K562 (cell line): ENCODE results near the gene SFSWAP. TPM values are rescaled to one million over a fixed set of nuclear protein-coding genes. Genes with fewer than 3 reads are reported as not detected.

Experiments
- BRF2 ChIP-seq: IDR thresholded peaks from 3 replicates; pipeline ENCODE4 v1.6.1; 2011; ENCODE audit warnings: borderline replicate concordance, mild to moderate bottlenecking; ENCODE audit not compliant: insufficient read length, insufficient read depth
- CEBPB ChIP-seq: fragments of 450-650 bp; IDR thresholded peaks from 2 replicates; pipeline ENCODE4 v1.6.1; 2016; ENCODE audit warnings: missing genetic modification characterization, missing compliant biosample characterization
- CTBP1 ChIP-seq: fragments of 450-650 bp; IDR thresholded peaks from 2 replicates; pipeline ENCODE4 v1.6.1; 2016; ENCODE audit warnings: borderline replicate concordance
- EZH2 ChIP-seq: IDR thresholded peaks from 2 replicates; pipeline ENCODE4 v1.6.1; 2012; ENCODE audit warnings: low read depth, mild to moderate bottlenecking, inconsistent platforms, low read length, borderline replicate concordance
- HDAC6 ChIP-seq: IDR thresholded peaks from 2 replicates; pipeline ENCODE4 v1.6.1; 2012; ENCODE audit warnings: low read depth, mild to moderate bottlenecking, control low read depth, inconsistent platforms, low read length, moderate library complexity
- KAT8 ChIP-seq: fragments of 450-650 bp; IDR thresholded peaks from 2 replicates; pipeline ENCODE4 v1.6.1; 2016; ENCODE audit warnings: low read depth, mild to moderate bottlenecking
- MCM2 ChIP-seq: fragments of 450-650 bp; IDR thresholded peaks from 2 replicates; pipeline ENCODE4 v1.6.1; 2017; ENCODE audit warnings: low read depth, mild to moderate bottlenecking
- MCM7 ChIP-seq, 2 experiments: fragments of 450-650 bp; IDR thresholded peaks; 2 replicates each; pipeline ENCODE4 v1.6.1; 2016 to 2018
- NBN ChIP-seq: fragments of 450-650 bp; IDR thresholded peaks from 2 replicates; pipeline ENCODE4 v1.6.1; 2016; ENCODE audit warnings: low read depth, mild to moderate bottlenecking
- NFIX ChIP-seq: fragments of 250-450 bp; sonication (Bioruptor Pico); IDR thresholded peaks from 2 replicates; pipeline ENCODE4 v1.4.0; 2020; ENCODE audit warnings: low read depth, mild to moderate bottlenecking, moderate library complexity
- TBP ChIP-seq: optimal IDR thresholded peaks from 2 replicates; pipeline ENCODE3; 2011; ENCODE audit warnings: low read depth, low read length, improper control_type of control experiment
- TGIF2 ChIP-seq: sonication (generic); formaldehyde crosslinking; IDR thresholded peaks from 2 replicates; pipeline ENCODE4 v1.8.1; 2022; ENCODE audit warnings: mild to moderate bottlenecking, missing genetic modification reagents, moderate library complexity
- ZFPM2 ChIP-seq: fragments of 250-450 bp; sonication (Bioruptor Pico); IDR thresholded peaks from 2 replicates; pipeline ENCODE4 v1.5.1; 2022; ENCODE audit warnings: mild to moderate bottlenecking
- ZNF592 ChIP-seq: fragments of 450-650 bp; IDR thresholded peaks from 2 replicates; pipeline ENCODE4 v1.6.1; 2017; ENCODE audit warnings: antibody characterized with exemption, mild to moderate bottlenecking
- polyA plus RNA-seq, 8 experiments: library from polyadenylated mRNA; depleted of rRNA in 4 of 8; stranded (reverse) in 5 of 8; unstranded in 3 of 8; fragments of >200 nt; fragmentation: Nextera tagmentation in 2 of 8; fragmentation: Illumina TruSeq in 1 of 8; extraction: Ambion mirVana in 2 of 8; extraction: Trizol in 1 of 8; gene quantifications; 2 replicates each; pipeline versions ENCODE4 v1.2.1 to v1.2.3, GENCODE V29; 2011 to 2014; ENCODE audit warnings: inconsistent platforms in 1 of 8, missing spikeins in 1 of 8
- total RNA-seq, 7 experiments: library from RNA; depleted of rRNA in 6 of 7; stranded (reverse); fragments of >200 nt in 6 of 7; fragmentation: Illumina TruSeq in 2 of 7; extraction: Trizol in 2 of 7; gene quantifications; 2 replicates each; pipeline versions ENCODE4 v1.2.1 to v1.2.3, GENCODE V29; 2011 to 2021; ENCODE audit warnings: low replicate concordance in 1 of 7
- TF ChIP-seq, protein P1 (sequence below): fragments of 200-400 bp; formaldehyde crosslinking; IDR thresholded peaks from 2 replicates; pipeline ENCODE4 v1.6.1; 2017; ENCODE audit warnings: mild to moderate bottlenecking, low read depth, low read length, moderate library complexity
- TF ChIP-seq, protein P2 (sequence below): fragments of 200-800 bp; sonication (Bioruptor generic); IDR thresholded peaks from 2 replicates; pipeline ENCODE4 v1.6.1; 2017; ENCODE audit warnings: missing genetic modification characterization, missing compliant biosample characterization
- TF ChIP-seq, protein P3 (sequence below): fragments of 250-450 bp; sonication (Bioruptor Pico); IDR thresholded peaks from 2 replicates; pipeline ENCODE4 v1.4.0; 2020

The SFSWAP gene
- total and polyA plus RNA-seq, 9 of the 15 experiments (the other 6 are each of a cell fraction or from before 2014, with no cell fraction given) = 2.4 to 60.4 (median 32.6) TPM

- TF ChIP-seq BRF2 (no peak), CTBP1 (peak; percentile 51; the same call in 1 of the 2 replicates), ZNF592 (peak; percentile 86), TGIF2 (no peak), MCM7 (IDR thresholded peaks at IDR 0.05) (no peak), MCM2 (no peak), NBN (no peak), NFIX (no peak), ZFPM2 (no peak), CEBPB (no peak), KAT8 (peak; percentile 96), TBP (peak; percentile 88), HDAC6 (no peak), EZH2 (no peak)
- TF ChIP-seq, protein P1, sequence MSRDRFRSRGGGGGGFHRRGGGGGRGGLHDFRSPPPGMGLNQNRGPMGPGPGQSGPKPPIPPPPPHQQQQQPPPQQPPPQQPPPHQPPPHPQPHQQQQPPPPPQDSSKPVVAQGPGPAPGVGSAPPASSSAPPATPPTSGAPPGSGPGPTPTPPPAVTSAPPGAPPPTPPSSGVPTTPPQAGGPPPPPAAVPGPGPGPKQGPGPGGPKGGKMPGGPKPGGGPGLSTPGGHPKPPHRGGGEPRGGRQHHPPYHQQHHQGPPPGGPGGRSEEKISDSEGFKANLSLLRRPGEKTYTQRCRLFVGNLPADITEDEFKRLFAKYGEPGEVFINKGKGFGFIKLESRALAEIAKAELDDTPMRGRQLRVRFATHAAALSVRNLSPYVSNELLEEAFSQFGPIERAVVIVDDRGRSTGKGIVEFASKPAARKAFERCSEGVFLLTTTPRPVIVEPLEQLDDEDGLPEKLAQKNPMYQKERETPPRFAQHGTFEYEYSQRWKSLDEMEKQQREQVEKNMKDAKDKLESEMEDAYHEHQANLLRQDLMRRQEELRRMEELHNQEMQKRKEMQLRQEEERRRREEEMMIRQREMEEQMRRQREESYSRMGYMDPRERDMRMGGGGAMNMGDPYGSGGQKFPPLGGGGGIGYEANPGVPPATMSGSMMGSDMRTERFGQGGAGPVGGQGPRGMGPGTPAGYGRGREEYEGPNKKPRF = no peak
- TF ChIP-seq, protein P2, sequence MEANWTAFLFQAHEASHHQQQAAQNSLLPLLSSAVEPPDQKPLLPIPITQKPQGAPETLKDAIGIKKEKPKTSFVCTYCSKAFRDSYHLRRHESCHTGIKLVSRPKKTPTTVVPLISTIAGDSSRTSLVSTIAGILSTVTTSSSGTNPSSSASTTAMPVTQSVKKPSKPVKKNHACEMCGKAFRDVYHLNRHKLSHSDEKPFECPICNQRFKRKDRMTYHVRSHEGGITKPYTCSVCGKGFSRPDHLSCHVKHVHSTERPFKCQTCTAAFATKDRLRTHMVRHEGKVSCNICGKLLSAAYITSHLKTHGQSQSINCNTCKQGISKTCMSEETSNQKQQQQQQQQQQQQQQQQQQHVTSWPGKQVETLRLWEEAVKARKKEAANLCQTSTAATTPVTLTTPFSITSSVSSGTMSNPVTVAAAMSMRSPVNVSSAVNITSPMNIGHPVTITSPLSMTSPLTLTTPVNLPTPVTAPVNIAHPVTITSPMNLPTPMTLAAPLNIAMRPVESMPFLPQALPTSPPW (CRISPR knock-in tag) = peak; percentile 95
- TF ChIP-seq, protein P3, sequence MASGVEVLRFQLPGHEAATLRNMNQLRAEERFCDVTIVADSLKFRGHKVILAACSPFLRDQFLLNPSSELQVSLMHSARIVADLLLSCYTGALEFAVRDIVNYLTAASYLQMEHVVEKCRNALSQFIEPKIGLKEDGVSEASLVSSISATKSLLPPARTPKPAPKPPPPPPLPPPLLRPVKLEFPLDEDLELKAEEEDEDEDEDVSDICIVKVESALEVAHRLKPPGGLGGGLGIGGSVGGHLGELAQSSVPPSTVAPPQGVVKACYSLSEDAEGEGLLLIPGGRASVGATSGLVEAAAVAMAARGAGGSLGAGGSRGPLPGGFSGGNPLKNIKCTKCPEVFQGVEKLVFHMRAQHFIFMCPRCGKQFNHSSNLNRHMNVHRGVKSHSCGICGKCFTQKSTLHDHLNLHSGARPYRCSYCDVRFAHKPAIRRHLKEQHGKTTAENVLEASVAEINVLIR (CRISPR knock-in tag) = peak; percentile 55; the same call in 1 of the 2 replicates
These were observed at the start of gene SFSWAP (continued) for GRCh38 chr12:131710464-131711457.
